Caki2 (cell line): Measurements from ENCODE around the gene GRN. TPM values are rescaled to one million over a fixed set of nuclear protein-coding genes. Genes with fewer than 3 reads are reported as not detected.
"Not testable (repeated sequence)": the region's sequence is repeated elsewhere in the genome, so short reads cannot be mapped to it uniquely, and the experiment has no call there.

Source experiments
- DNase-seq: peaks from one replicate; pipeline ENCODE4 v3.0.0-alpha.2; 2015; ENCODE audit warnings: low read depth
- in situ Hi-C: cut with HindIII; loops from 2 replicates; pipeline ENCODE4 v1.10.0; 2016; ENCODE audit warnings: low sequenced_read_pairs, low pct_unique_long_range_greater_than_20kb, mixed read lengths
- total RNA-seq: library from RNA; depleted of rRNA; stranded (reverse); fragments of >200 nt; shearing (Covaris generic); gene quantifications from 2 replicates; pipeline ENCODE4 v1.2.3, GENCODE V29; 2014; ENCODE audit warnings: low replicate concordance

The GRN gene
- total RNA-seq, 1 experiment from 2014 or later = 543 TPM

DNA sequence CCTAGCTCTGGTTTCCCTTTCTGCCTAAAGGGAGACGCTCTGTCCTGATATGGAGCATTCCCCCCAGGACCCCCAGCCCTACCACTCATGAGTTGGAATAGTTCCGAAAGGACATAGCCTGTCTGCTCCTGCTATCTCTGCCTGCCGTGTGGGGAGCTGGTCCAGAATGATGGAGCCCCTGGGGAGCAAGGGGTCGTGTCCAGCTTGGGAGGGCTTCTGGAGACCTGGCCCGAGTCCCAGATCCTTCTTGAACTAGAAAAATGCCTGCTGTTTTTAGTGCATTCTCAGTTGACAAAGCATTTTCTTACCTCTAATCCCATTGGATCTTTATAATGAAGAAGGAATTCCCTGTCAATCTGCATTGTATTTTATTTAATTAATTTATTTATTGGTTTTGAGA lies 9.1 kb upstream of the GRN start:
- in situ Hi-C loops = no loop called here
- no peak for DNase-seq

DNA sequence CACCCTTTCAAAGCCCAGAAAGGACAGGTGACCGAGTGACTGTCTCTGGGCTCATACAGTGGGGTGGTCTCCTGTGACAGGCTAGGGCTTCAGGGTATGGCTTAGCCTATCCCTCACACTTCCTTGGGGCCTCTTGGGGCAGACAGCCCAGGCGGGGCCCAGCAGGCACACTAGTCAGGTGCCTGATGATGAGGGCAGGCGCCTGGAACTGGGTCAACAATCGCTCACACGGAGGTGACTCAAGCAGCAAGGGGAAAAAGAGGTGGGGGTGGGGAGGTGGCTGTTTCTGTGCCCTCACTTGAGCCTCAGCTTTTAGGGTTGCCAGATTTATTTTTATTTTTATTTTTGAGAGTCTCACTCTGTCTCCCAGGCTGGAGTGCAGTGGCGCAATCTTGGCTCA lies 6.4 kb upstream of the GRN start:
- in situ Hi-C loops = no loop called here
- peak; percentile 71 for DNase-seq

- DNase-seq, in situ Hi-C loops: not testable (repeated sequence)
Measured at GRCh38 chr17:44340553-44340952, 4.5 kb upstream of the GRN start.

- in situ Hi-C loops = no loop called here
- DNase-seq = no peak
Measured at GRCh38 chr17:44343510-44344209, 1.4 kb upstream of the GRN start.

- DNase-seq = peak; percentile 67
- in situ Hi-C loops = no loop called here
Measured at GRCh38 chr17:44345454-44346026, 438 bp downstream of the GRN start.

GRCh38 chr17:44346064-44346844 lies 1.2 kb downstream of the GRN start:
- in situ Hi-C loops = no loop called here
- DNase-seq = no peak

DNA sequence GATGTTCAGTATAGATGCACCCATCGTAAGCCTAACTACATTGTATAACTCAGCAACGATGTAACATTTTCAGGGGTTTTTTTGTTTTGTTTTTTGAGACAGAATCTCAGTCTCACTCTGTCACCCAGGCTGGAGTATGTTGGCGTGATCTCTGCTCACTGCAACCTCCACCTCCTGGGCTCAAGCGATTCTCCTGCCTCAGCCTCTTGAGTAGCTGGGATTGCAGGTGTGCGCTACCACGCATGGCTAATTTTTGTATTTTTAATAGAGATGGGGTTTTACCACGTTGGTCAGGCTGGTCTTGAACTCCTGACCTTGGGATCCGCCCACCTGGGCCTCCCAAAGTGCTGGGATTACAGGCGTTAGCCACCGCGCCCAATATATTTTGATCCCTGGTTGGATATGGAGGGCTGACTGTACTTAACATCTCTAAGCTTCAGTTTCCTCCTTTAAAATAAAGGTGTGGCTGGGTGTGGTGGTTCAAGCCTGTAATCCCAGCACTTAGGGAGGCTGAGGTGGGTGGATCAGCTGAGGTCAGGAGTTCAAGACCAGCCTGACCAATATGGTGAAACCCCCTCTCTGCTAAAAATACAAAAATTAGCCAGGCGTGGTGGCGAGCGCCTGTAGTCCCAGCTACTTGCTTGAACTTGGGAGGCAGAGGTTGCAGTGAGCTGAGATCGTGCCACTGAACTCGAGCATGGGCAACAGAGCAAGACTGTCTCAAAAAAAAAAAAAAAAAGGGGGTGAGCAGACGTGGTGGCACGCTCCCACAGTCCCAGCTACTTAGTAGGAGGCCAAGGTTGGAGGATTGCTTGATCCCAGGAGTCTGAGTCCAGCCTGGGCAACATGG lies 2.3 kb downstream of the GRN start:
- DNase-seq, in situ Hi-C loops: not testable (repeated sequence)

DNA sequence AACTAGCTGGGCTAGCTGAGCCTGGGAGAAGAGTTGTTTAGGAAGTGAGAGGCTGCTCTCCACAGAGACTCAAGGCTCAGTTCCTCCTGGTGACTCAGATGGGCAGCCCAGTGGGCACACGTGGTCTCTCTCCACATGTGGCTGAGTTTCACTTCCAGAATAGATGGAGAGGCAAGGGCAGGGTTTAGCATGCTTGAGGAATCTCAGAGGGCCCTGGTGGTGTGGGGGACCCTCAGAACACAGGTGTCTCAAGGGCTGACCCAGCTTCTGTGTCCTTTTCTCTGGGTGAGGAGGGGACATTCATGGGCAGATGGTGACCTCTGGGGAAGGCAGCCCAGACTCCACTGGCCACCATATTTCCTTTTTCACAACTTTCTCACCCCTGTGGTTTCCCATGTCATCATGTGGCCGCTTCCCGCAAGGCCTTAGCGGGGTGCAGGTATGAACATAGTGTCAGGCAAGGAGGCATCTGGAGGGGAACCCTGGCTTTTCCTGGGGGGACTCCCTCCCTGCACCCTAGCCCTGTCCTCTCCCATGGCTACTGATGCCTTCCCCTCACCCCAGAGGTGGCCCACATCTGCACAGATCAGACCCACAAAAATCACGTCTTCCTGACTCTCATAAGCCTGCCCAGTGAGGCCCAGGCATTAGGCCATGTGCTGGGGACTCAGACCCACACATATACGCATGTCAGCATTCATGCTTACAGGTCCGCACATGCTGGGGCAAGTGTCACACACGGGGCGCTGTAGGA lies 3.3 kb downstream of the GRN start:
- in situ Hi-C loops = no loop called here
- DNase-seq = peak; percentile 39

GRCh38 chr17:44348988-44349364 lies 3.9 kb downstream of the GRN start:
- in situ Hi-C loops = no loop called here
- no peak for DNase-seq

GRCh38 chr17:44349553-44350070 lies 4.5 kb downstream of the GRN start:
- in situ Hi-C loops = no loop called here
- DNase-seq = no peak

DNA sequence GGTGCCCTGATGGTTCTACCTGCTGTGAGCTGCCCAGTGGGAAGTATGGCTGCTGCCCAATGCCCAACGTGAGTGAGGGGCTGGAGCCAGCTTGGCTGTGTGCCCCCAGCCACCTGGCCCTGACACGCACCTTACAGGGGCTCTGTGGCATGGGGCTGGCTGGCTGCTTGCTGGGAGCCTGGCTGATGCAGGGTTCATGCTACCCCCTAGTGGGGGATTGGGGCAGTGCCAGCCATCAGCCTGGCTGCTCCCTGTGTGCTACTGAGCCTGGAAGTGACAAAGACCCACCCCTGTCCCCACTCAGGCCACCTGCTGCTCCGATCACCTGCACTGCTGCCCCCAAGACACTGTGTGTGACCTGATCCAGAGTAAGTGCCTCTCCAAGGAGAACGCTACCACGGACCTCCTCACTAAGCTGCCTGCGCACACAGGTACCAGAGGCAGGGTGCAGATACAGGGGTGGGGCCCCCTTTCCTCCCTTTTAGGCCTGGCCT lies 5.7 kb downstream of the GRN start:
- in situ Hi-C loops = no loop called here
- DNase-seq = peak; percentile 48

GRCh38 chr17:44351464-44351863 lies 6.4 kb downstream of the GRN start:
- no peak for DNase-seq
- in situ Hi-C loops = no loop called here

- DNase-seq = no peak
- in situ Hi-C loops = no loop called here
Measured at GRCh38 chr17:44351961-44352827, 7.1 kb downstream of the GRN start.

GRCh38 chr17:44352828-44353671 lies 7.9 kb downstream of the GRN start:
- in situ Hi-C loops = no loop called here
- DNase-seq = no peak

DNA sequence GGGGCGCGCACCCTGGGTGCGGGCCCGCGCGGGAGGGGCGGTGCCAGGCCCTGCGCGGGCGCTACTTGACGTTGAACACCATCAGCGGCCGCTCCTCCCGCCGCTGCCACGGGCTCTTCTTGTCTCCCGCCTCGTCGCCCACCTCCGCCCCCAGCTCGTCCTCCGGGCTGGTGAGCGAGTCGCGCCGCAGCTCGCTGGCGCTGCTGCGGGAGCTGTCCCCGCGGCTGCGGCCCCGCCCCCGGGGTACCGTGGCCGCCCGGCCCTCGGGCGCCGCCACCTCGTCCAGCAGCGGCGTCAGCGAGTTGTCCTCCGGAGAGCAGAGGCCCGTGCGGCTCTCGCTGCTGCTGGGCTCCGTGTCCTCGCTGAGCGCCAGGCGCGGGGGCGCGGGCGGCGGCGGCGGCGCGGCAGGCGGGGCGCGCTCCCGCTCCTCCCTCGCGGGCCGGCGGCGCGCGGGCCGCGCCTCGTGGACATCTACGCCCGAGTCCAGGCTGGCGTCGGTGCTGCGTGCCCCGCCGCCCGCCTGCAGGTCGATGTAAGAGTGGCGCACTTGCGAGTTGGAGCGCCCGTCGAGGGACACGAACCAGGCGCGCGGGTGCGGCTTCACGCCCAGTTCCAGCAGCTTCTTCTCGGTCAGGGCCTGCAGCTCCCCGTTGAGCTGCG lies 8.7 kb downstream of the GRN start:
- in situ Hi-C loops = no loop called here
- no peak for DNase-seq
